ENCODE data around the gene GAR1.
A peak's percentile ranks its signal among the peaks of the same experiment; 100 is the strongest.
"Not testable (repeated sequence)": the region's sequence is repeated elsewhere in the genome, so short reads cannot be mapped to it uniquely, and the experiment has no call there.

Gene GAR1

DNA sequence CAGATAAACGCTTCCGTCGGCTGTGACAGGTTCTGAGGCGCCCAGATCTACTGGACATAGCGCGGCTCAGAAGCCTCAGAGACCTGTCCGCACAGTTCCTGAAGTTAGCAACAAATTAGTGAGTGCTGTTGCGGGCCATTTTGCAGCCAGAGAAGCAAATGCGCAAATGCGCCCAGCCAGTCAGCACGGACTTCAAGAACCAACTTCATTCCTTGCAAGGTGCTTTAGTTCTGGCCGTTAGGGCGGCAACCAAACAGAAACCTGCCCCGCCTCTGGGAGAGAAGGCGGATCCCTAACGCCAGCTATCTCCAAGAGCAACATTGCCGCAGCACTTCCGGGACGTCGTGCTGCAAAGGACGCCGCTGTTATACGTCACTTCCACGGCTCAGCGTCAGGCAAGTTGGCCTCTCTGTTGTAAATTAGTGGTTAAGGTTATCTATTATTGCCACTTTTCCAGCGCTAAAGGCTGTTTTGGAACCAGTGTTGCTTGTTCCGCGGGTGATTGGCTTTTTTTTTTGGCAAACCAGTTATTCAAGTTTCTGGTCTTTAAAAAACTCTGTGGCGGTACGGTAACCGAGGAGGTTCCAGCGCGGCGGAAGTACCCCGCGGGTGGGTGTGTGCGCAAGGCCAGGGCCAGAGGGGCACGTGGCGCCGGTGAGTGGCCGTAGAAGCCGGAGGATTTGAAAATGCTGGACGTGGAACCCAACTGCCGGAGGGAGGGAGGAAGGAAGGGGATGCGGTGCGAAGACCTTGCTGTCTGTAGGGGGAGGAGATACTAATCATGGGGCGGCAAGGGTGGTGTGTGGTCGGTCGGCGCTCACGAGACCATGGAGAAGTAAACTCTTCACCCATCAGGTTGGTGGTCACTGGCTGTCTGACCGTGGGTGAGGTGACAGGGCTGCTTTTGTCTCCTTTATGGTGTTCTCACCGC is at the start of gene GAR1:
Gene GAR1 (plus strand): TSS at position 612 of the 931 bp plus-strand sequence. CDS start 403 bp downstream, outside the sequence.
- peak; percentile 68 for DNase-seq (ENCODE audit: low read depth, low spot score)

DNA sequence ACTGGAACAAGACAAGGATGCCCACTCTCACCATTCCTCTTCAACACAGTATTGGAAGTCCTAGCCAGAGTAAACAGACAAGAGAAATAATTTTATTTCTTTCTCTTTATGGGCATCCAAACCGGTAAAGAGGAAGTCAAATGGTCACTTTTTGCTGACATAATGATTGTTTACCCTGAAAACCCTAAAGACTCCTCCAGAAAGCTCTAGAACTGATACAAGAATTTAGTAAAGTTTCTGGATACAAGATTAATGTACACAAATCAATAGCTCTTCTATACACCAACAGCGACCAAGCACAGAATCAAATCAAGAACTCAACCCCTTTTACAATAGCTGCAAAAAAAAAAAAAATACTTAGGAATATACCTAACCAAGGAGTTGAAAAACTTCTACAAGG is 33.5 kb upstream of the GAR1 start:
- not testable (repeated sequence) for DNase-seq (ENCODE audit: low read depth, low spot score)

DNA sequence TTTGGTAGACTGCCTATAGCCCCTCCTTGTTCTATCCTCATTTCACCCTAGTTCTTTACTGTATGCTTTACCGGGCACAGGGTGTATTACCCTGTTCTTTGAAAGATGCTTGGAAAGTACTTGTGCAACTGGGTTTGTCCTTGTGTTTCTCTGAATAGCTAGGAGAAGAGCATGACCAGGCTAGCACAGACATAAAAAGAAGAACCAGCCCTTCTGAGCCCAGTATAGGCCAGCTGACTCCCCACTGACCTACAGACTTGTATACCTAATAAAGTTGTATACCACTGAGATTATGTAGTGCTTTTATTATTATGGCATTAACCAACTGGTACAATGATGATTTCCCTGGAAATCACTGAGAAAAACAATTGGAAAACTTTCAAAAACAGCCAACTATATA is 28.7 kb upstream of the GAR1 start:
- DNase-seq (ENCODE audit: low read depth, low spot score): no peak

DNA sequence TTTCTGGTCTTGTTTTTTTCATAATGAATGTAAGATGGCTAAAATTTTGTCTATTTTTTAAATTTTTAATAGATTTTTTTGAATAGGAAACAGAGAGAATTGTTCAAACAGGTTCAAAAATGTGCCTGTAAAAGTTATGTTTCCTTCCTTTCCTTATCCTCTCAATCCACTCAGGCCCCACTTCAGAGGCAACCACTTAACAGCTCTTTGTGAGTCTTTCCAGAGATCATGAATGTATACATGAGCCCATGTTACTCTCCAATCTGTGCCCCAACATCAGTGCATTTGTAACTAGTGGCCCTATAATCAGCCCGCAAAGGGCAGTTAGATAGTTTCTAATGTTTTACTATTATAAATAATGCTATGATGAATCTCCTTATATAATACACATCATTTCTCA is 27.8 kb upstream of the GAR1 start:
- DNase-seq (ENCODE audit: low read depth, low spot score): no peak

DNA sequence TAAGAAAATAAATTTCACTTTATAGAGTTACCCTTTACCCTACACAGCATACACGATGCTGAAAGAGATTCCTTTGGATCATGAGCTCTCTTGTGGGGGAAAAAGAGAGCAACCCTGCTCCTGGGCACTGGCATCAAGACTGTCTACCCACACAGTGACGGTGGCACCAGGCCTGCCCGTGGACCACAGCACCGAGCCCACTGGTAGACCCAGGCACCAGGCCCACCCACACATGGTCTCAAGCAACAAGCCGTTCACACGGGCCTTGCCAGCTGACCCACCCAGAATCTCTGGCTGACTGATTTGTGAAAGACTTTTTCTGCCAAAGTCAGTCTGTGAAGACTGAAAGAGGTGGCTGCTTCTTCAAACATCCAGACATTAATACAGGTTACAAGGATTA is 20.5 kb upstream of the GAR1 start:
- DNase-seq (ENCODE audit: low read depth, low spot score): no peak

DNA sequence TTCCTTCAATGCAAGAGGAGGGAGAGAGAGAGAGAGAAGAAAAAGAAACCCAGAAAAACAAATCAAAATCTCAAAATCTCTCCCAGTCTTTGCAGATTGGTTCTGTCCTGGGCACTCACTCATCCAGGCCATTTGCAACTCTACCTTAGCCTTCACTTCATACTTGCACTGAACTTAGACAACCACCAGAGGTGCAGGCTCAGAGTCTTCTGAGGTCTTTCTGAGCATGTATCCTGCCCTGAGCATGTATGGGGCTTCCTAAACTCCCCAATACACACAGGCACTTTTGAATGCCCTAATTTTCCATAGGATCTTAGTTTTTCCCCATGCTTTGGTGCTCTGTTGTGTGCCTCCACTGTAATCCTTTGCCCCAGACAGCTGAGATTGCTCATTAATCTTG is 16.7 kb upstream of the GAR1 start:
- no peak for DNase-seq (ENCODE audit: low read depth, low spot score)

DNA sequence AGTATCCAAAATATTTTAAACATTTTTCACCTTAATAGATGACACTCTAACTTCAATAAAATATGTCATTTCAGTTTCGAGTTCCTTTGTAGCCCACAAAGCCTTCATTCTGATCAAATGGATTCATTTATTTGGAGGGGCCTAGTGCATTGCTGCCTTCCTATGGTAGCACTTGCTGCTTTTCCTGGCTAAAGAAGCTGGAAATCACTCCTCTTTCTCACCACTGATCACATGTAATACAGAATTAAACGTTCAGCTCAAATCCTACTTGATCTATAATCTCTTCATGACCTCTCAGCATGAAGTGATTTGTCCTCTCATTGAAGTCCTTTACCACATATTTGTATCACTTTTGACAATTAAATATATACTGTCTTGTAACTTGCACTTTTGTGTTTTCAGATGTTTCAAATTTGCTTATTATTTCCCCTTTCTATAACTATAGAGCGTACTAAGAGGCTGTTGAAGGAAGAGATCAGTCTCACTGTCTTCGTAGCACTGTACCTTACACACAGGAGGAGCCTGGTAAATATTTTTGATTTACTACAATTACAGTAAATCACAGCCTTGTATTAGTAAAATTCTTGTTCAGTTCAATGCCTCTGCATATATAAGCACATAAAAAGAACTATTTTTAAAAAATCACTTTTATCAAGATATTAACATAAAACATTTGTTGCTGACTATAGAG is 14.3 kb upstream of the GAR1 start:
- no peak for DNase-seq (ENCODE audit: low read depth, low spot score)

DNA sequence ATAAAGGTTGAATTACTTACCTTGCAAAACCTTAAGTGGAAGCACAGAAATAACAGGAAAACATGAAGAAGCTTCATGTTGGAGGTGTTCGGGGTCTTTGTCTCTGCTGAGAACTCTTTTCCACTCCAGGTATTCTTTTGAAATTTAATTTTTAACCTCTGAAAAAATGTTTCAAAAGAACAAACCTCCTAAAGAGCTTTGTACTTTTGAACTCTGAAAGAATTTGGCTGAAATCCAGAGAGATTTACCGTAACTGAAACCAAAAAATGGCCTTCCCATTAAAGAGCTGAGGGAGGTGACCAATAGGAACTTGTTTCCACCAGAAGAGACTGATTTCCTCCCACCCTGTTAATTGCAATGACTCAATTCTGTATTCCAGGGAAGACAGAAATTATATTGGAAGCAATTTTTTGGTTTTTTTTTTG is 13.7 kb upstream of the GAR1 start, which contains the start of gene CFI:
Gene CFI (minus strand): TSS at position 105 of the 425 bp plus-strand sequence. CDS start 28 bp downstream, at position 77.
- DNase-seq (ENCODE audit: low read depth, low spot score): no peak

DNA sequence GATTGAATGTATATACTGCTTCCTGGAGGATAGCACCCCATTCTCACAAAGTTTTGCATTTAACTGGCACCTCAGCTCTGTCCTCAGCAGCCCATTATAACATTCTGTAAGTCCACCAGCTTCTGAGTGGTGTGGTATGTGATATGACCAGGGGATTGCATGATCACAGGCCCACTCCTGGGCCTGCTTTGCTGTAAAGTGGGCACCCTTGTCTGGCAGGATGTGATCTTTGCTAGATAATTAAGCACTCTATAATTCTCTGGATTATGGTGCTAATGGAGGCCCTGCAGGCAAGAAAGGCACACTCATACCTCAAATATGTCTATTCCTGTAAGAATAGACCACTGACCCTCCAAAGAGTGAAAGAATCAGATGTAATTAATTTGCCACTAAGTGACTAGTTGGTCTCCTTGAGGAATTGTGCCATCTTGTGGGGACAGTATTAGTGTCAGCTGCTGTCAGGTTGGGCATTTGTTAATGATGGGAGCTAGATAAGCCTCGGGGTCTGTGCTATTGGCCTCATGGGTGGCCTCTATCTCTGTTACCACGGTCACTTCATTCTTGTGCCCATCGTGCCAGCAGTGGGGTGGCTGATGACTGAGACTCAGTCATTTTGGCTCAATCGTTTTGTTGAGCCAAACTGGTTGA is 11.5 kb upstream of the GAR1 start:
- no peak for DNase-seq (ENCODE audit: low read depth, low spot score)

DNA sequence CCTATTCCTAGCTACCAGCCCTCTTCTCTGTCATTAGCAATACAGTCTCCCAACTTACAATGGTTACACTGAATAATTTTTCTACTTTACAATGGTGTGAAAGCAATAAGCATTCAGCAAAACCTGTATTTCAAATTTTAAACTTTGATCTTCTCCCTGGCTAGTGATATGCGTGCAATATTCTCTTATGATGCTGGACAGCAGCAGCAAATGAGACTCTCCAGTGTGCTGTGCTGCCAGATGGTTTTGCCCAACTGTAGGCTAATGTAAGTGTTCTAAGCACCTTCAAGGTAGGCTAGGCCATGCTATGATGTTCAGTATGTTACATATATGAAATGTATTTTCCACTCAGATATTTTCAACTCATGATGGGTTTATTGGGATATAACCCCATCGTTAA is 5.9 kb upstream of the GAR1 start:
- DNase-seq (ENCODE audit: low read depth, low spot score): no peak

DNA sequence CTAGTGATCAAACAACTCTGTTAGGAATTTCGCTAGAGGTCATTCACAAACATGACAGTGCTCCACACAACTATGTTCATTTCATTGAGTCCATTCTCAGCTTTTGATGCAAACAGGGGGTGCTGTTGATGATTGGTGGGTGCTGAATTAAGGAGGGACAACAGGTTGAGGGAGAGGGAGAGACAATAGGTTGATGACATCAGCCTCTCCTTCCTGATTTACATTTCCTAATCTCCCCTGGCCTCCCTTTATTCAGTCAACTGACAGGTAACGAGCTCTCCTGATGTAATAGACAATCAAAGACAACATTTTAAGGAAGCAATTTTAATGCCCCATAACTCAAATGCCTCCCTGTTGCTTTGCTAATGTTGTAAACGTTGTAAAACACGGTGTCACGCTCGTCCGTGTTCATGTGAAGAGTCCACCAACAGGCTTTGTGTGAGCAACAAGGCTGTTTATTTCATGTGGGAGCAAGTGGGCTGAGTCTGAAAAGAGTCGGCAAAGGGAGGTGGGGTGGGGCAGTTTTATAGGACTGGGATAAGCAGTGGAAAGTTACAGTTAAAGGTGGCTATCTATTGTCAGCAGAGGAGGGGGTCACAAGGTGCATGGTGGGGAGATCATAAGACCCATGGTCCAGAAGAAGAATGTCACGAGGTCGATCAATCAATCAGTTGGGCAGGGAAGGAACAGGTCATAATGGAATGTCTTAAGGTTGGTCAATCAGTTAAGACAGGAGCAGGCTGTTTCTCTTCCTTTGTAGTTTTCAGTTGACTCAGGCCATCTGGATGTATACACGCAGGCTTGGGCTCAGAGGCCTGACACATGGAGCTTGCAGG is 4.8 kb upstream of the GAR1 start:
- DNase-seq (ENCODE audit: low read depth, low spot score): no peak

DNA sequence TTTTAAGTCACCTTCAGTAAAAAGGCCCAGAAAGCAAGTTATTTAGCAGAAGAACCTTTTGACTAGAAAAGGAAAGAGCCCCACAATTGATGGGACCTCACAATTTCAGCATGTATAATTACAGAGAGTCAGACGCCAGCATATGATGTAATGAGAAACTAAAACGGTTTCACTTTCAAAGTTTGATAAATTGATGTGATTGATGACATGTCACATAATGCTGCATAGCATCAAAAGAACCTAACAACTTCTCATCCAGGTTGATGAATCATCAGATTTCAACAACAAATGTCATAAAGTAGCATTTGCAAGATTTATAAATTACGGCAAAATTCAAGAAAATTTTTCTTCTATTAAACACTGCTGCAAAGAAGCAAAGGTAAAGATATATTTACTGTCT is 3.9 kb upstream of the GAR1 start:
- no peak for DNase-seq (ENCODE audit: low read depth, low spot score)

DNA sequence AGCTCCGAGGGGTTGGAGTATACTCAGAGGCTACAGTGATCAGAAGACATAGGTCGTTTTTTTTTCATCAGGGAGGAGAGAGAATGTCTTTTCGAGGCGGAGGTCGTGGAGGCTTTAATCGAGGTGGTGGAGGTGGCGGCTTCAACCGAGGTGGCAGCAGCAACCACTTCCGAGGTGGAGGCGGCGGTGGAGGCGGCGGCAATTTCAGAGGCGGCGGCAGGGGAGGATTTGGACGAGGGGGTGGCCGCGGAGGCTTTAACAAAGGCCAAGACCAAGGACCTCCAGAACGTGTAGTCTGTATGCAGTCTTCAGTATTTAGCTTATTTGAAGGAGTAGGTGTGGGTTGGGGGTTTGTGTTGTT is 500 bp downstream of the GAR1 start:
- DNase-seq (ENCODE audit: low read depth, low spot score): no peak

DNA sequence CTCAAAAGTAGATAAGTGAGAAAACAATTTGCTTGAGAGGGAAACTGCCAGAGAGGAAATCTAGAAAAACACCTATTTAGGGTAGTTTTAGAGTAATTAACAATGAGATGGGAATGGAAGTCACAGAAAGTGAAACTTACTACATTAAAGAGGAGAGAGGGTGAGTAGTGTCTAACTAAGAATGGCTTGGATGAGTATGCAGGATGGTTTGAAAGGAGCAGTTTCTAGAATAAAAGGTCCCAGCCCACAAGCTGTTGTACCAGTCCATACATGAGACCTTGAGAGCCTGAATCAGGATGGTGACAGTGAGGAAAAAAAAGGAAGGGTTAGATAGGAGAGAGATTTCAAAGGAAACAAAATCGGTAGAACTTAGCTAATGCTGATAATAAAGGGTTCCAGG is 1.3 kb downstream of the GAR1 start:
- no peak for DNase-seq (ENCODE audit: low read depth, low spot score)

DNA sequence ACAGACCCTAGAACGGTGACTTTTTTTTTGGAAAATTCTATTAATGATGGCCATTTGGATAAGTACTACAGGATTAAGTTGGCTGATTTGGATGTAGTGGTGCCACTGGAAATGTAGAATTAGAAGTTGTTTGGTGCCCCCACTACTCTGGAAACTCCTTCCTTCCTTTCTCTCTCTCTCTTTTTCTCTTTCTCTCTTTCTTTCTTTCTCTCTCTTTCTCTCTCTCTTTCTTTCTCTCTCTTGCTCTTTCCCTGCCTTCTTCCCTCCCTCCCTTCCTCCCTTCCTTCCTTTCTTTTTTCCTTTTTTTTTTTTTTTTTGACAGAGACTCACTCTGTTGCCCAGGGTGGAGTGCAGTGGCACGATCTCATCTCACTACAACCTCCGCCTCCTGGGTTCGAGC is 2.7 kb downstream of the GAR1 start:
- DNase-seq (ENCODE audit: low read depth, low spot score): no peak

DNA sequence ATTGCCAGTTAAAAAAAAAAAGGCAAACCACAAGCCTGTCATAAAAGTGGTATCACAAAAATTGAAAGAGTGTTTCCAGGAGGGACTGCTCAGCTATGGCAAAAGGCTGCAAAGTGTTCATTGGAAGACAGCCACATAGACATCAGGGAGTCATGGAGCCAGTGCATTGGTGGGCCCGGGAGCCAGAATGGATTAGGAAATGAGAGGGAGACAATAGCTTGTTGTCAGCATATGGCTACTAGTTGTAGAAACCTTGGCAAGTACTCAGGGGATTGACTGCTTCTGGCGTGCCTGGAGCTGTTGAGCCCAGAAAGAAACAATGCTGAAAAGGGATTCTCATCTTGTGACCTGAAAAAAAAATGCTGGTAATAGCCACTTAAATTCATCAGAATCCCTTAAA is 5.0 kb downstream of the GAR1 start:
- DNase-seq (ENCODE audit: low read depth, low spot score): no peak

DNA sequence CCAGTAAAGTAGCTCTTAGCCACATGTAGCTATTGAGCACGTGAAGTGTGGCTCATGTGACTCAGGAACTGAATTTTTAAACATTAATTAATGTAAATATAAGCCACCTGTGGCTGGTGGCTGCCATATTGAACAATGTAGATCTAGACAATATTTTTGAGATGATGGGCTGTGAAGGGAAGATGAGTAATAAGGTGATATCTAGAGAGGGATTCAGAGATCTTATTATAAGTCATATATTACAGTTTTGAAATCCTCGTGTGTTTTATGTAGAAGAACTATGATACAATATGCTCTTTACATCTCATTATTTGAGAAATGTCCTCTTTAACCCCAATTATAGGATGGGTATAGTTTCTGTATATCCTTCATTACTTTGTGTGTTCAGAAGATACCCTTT is 5.6 kb downstream of the GAR1 start:
- no peak for DNase-seq (ENCODE audit: low read depth, low spot score)

DNA sequence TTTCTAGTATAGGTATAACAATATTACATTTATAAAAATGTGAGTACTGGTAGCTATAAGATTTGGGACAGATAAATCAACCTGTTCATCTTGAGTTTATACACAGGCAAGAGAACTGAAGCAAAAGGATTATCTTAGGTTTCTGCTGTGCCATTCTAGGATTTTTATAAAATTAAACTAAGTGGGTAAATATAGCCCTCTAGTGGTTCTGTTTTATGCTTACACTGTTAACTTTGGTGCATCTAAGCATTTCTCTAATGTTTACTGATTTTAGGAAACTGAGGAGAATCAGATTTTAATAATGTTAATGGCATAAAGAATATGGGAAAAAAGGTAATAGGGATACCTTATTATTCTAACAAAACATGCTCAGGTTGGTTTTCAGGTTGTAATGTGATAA is 11.2 kb downstream of the GAR1 start:
- DNase-seq (ENCODE audit: low read depth, low spot score): no peak

DNA sequence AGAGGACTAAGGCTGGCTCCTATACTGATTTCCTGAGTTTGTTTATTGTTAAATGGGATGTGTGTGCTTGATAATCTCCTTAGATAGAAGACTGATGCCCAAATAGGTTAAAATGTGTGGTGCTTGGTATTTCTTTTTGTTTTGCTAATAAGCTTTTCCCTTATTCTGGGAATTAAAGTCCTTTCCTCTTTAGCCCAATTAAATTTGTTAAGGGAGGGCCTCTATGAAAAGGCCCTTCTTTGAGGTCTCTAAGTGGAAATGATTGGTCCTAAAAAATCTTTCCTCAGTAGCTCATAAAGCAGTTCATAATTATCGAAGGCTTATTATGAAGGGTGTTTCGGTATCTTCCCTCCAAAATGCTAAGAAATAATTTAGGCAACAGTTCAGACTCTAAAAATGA is 12.1 kb downstream of the GAR1 start, which contains the start of gene RRH:
Gene RRH (plus strand): TSS at position 301 of the 400 bp plus-strand sequence. CDS start 56 bp downstream, at position 357.
- DNase-seq (ENCODE audit: low read depth, low spot score): no peak

DNA sequence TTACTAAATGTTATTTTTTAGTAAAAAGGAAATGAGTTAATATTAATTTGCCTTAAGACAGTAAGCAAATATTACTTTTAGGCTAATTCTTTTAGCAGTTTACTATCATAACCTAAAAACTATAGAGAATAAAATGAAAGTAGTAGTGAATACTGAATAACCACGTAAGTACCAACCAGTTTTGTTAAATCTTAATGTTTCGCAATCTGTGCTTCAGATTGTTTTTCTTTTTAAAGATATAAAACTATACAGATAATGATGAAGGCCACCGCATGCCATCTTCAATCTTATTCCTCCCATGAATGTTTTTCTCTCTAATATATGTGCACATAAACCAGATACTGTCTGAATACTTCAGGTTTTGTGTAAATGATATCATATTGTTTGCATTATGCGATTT is 18.2 kb downstream of the GAR1 start:
- no peak for DNase-seq (ENCODE audit: low read depth, low spot score)

DNA sequence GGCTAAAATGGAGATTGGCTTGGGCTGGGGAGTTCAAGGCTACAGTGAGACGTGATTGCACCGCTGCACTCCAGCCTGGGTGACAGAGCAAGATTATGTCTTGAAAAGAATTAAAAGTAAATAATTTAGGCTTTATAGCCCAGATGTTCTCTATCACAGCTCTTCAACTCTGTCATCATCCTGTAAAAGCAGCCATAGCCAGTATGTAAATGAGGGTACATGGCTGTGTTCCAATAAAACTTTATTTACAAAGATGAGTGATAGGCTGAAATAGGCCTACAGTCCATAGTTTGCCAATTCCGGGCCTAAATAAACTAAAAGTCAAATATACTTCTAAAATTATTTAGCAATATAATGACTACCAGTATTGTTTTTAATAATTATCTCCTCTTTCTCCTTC is 21.4 kb downstream of the GAR1 start:
- DNase-seq (ENCODE audit: low read depth, low spot score): no peak

All from brain pericyte (primary cell).